Progenitor cell of endocrine pancreas (in vitro differentiated cells): Measurements from ENCODE around the gene CDC42BPA. TPM values are rescaled to one million over a fixed set of nuclear protein-coding genes. Genes with fewer than 3 reads are reported as not detected.
"Not testable (repeated sequence)": the region's sequence is repeated elsewhere in the genome, so short reads cannot be mapped to it uniquely, and the experiment has no call there.

Source experiments
- DNase-seq: peaks from one replicate; pipeline ENCODE4 v3.0.0; 2021; ENCODE audit warnings: low spot score; ENCODE audit not compliant: unreplicated experiment
- H3K27ac Mint-ChIP-seq: 2 replicates; pipeline ENCODE4 v1.8.0; 2021; ENCODE audit warnings: mild to moderate bottlenecking, moderate library complexity, mixed read lengths
- H3K27me3 Mint-ChIP-seq: 2 replicates; pipeline ENCODE4 v1.8.0; 2021; ENCODE audit warnings: mixed read lengths
- H3K36me3 Mint-ChIP-seq: 2 replicates; pipeline ENCODE4 v1.8.0; 2022; ENCODE audit warnings: mixed read lengths; ENCODE audit not compliant: insufficient read depth
- H3K4me1 Mint-ChIP-seq: 2 replicates; pipeline ENCODE4 v1.8.0; 2021; ENCODE audit warnings: low read depth, mixed read lengths
- H3K4me3 Mint-ChIP-seq: 2 replicates; pipeline ENCODE4 v1.8.0; 2021; ENCODE audit warnings: low read depth, mild to moderate bottlenecking, moderate library complexity, mixed read lengths
- H3K9me3 Mint-ChIP-seq: 2 replicates; pipeline ENCODE4 v1.8.0; 2021; ENCODE audit warnings: low read depth, mixed read lengths
- CTCF ChIP-seq: fragments of 200-600 bp; sonication (generic); IDR thresholded peaks from one replicate; pipeline ENCODE4 v1.5.0; 2021; ENCODE audit warnings: antibody characterized with exemption, mild to moderate bottlenecking; ENCODE audit not compliant: unreplicated experiment
- total RNA-seq: library from RNA; stranded (reverse); gene quantifications from 2 replicates; pipeline ENCODE4 v1.2.1, GENCODE V29; 2021

CDC42BPA gene
- total RNA-seq, 1 donor from 2014 or later, result 32.7 TPM

GRCh38 chr1:227343727-227344551 is 25.6 kb upstream of the CDC42BPA start:
- no peak overlapping the region for H3K27ac Mint-ChIP-seq
- no peaks in the 10 kb centered on the region for H3K4me1 Mint-ChIP-seq
- no peak for TF ChIP-seq CTCF
- DNase-seq, result no peak
- H3K27me3 Mint-ChIP-seq, result no peaks in the 10 kb centered on the region
- H3K4me3 Mint-ChIP-seq, result no peak overlapping the region
- no peaks in the 10 kb centered on the region for H3K36me3 Mint-ChIP-seq
- peaks cover 6% of the 10 kb centered on the region for H3K9me3 Mint-ChIP-seq

GRCh38 chr1:227343206-227343605 is 24.9 kb upstream of the CDC42BPA start:
- H3K27me3 Mint-ChIP-seq, result no peaks in the 10 kb centered on the region
- no peak for TF ChIP-seq CTCF
- no peak for DNase-seq
- peaks cover 6% of the 10 kb centered on the region for H3K9me3 Mint-ChIP-seq
- H3K4me3 Mint-ChIP-seq, result no peak overlapping the region
- H3K27ac Mint-ChIP-seq, result no peak overlapping the region
- H3K4me1 Mint-ChIP-seq, result no peaks in the 10 kb centered on the region
- no peaks in the 10 kb centered on the region for H3K36me3 Mint-ChIP-seq

- no peak for DNase-seq
- H3K27me3 Mint-ChIP-seq, result peaks cover 3% of the 10 kb centered on the region
- peaks cover 6% of the 10 kb centered on the region for H3K9me3 Mint-ChIP-seq
- no peaks in the 10 kb centered on the region for H3K4me1 Mint-ChIP-seq
- H3K27ac Mint-ChIP-seq, result no peak overlapping the region
- no peak overlapping the region for H3K4me3 Mint-ChIP-seq
- no peak for TF ChIP-seq CTCF
- H3K36me3 Mint-ChIP-seq, result no peaks in the 10 kb centered on the region
Observed at GRCh38 chr1:227342075-227342829, 24.0 kb upstream of the CDC42BPA start.

- H3K4me1 Mint-ChIP-seq, H3K36me3 Mint-ChIP-seq, H3K9me3 Mint-ChIP-seq, H3K4me3 Mint-ChIP-seq, H3K27me3 Mint-ChIP-seq, DNase-seq, H3K27ac Mint-ChIP-seq: not testable (repeated sequence)
Observed at GRCh38 chr1:227336136-227336535, 17.8 kb upstream of the CDC42BPA start.

GRCh38 chr1:227335242-227336020 is 17.1 kb upstream of the CDC42BPA start:
- Mint-ChIP-seq H3K4me1 (no peaks in the 10 kb centered on the region), H3K36me3 (no peaks in the 10 kb centered on the region), H3K4me3 (no peak overlapping the region), H3K27me3 (peaks cover 3% of the 10 kb centered on the region), H3K27ac (no peak overlapping the region), H3K9me3 (peaks cover 5% of the 10 kb centered on the region)
- TF ChIP-seq CTCF, result no peak
- no peak for DNase-seq
